Measurements from ENCODE around the gene RMDN2.
"Not testable (repeated sequence)": the region's sequence is repeated elsewhere in the genome, so short reads cannot be mapped to it uniquely, and the experiment has no call there.

The RMDN2 gene

DNA sequence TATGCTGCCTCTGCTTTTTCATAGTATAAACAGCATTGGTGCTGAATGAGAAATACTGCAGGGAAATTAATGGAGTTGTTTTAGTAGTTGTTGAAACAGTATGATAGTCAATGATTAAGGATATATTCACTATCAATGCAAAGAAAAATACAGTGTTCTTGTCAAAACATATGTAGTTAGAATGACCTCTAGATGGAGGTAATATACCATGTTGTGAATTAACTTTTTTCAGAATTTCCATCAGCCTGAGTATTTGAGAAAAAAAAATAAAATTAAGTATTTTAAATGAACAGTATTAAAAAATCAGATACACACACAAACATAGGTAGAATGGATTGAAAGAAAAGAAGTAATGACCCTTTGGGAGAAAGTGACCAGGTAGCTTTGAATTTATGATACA, 59.5 kb downstream of the RMDN2 start:
- no peaks in the 10 kb centered on the region for H3K4me1 ChIP-seq
- no peak overlapping the region for H3K4me3 ChIP-seq
- H4K20me1 ChIP-seq: no peaks in the 10 kb centered on the region
- H3K9me3 ChIP-seq: 0 out of 2 replicates have a peak, but pooled peaks cover 4% of the 10 kb centered on the region
- no peaks in the 10 kb centered on the region for H3K36me3 ChIP-seq
- no peaks in the 10 kb centered on the region for H3K27me3 ChIP-seq
- no peak overlapping the region for H3K9ac ChIP-seq
- H3K4me2 ChIP-seq: no peak overlapping the region
- no peak for TF ChIP-seq Cebpa-rat (IDR thresholded peaks at IDR 0.05)
- no peak overlapping the region for H3K27ac ChIP-seq

DNA sequence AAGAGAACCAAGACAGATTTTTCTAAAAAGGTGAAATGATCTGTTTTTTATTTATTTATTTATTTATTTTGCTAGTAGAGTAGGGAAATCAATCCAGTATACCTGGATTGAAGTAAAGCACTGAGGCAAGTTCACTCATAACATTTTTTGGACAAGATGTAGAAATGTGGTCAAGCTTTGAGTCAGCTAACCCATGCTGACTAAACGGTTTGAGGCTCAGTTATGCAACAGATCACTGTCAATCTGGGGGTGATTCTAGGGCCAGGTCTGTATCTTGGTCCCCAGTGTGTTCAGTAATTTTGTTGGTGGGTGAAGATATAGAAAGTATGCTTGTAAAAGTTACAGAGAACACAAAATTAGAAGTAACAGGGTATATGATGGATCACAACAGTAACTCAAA, 60.2 kb downstream of the RMDN2 start:
- H3K27ac ChIP-seq: no peak overlapping the region

DNA sequence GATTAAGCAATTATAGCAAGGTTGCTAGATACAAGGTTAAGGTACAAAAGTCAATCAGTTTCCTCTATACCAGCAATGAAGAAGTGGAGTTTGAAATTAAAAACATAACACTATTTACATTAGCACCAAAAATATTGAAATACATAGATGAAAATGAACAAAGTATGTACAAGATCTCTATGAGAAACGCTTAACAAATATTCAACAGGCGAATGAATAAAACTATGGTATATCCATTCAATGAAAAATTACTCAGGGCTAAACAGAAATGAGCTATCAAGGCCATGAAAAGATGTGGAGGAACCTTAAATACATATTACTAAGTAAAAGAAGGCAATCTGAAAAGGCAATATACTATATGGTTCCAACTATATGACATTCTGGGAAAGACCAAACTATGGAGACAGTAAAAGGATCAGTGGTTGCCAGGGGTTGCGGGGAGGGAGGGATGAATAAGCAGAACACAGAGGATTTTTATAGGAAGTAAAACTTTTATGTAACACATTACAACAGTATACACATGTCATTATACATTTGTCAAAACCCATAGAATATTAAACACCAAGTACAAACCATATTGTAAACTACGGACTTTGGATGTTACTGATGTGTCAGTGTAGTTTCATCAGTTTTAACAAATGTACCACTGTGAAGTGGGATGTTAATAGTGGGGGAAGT, 62.1 kb downstream of the RMDN2 start:
- Histone ChIP-seq H3K27me3 (no peaks in the 10 kb centered on the region), H3K4me2 (no peak overlapping the region), H3K9me3 (no peaks in the 10 kb centered on the region), H3K4me1 (no peaks in the 10 kb centered on the region), H3K36me3 (no peaks in the 10 kb centered on the region), H3K9ac (no peak overlapping the region), H4K20me1 (no peaks in the 10 kb centered on the region), H3K4me3 (no peak overlapping the region), H3K27ac (no peak overlapping the region)
- TF ChIP-seq Cebpa-rat (IDR thresholded peaks at IDR 0.05): no peak

More for the DNA sequence above, 60.2 kb downstream of the RMDN2 start:
- H4K20me1 ChIP-seq: no peaks in the 10 kb centered on the region
- no peaks in the 10 kb centered on the region for H3K36me3 ChIP-seq
- H3K4me2 ChIP-seq: no peak overlapping the region
- no peaks in the 10 kb centered on the region for H3K27me3 ChIP-seq
- H3K9ac ChIP-seq: no peak overlapping the region
- H3K4me1 ChIP-seq: no peaks in the 10 kb centered on the region
- 0 out of 2 replicates have a peak, but pooled peaks cover 4% of the 10 kb centered on the region for H3K9me3 ChIP-seq
- H3K4me3 ChIP-seq: no peak overlapping the region
- no peak for TF ChIP-seq Cebpa-rat (IDR thresholded peaks at IDR 0.05)

DNA sequence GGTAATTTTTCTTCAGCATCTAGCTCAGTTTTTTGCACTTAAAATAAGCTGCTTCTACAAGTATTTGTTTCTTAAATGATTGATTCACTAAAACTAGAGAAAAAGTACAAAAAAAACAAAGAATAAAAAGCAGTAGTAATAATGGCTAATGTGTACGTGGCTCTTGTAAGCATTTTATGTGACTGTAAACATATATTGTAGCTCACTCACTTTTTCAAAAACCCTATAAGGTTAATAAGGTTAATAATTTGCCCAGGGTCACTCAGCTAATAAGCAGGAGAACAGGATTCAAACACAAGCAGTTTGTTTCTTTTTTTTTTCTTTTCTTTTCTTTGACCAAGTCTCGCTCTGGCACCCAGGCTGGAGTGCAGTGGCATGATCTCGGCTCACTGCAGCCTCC, 67.5 kb downstream of the RMDN2 start:
- no peak for TF ChIP-seq Cebpa-rat (IDR thresholded peaks at IDR 0.05)
- Histone ChIP-seq H3K27ac (no peak overlapping the region), H3K4me2 (no peak overlapping the region)

DNA sequence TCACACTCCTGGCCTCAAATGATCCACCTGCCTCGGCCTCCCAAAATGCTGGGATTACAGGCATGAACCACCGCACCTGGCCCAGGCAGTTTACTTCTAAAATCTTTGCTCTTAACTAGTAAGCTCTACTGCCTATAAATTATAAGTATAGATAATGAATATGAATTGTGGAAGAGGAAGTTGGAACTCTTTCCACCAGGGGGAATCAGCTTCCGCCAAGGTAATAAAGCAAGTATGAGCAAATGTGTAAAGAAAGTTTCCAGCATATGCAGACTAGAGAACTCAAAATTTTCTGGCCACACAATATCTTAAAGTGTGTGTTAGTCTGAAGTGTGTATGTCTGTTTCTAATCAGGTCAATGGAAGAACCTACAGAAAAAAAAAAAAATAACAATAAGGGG, 68.1 kb downstream of the RMDN2 start:
- Histone ChIP-seq H3K4me3 (no peak overlapping the region), H3K36me3 (0 out of 2 replicates have a peak, but pooled peaks cover 6% of the 10 kb centered on the region), H3K27me3 (no peaks in the 10 kb centered on the region), H3K27ac (no peak overlapping the region), H3K4me2 (no peak overlapping the region), H3K4me1 (no peaks in the 10 kb centered on the region), H3K9ac (no peak overlapping the region), H3K9me3 (0 out of 2 replicates have a peak, but pooled peaks cover under 1% of the 10 kb centered on the region), H4K20me1 (no peaks in the 10 kb centered on the region)
- TF ChIP-seq Cebpa-rat (IDR thresholded peaks at IDR 0.05): no peak

More for the DNA sequence above, 67.5 kb downstream of the RMDN2 start:
- Histone ChIP-seq H3K27me3 (no peaks in the 10 kb centered on the region), H3K9me3 (no peaks in the 10 kb centered on the region), H3K36me3 (0 out of 2 replicates have a peak, but pooled peaks cover 4% of the 10 kb centered on the region), H3K4me3 (no peak overlapping the region), H3K9ac (no peak overlapping the region), H3K4me1 (no peaks in the 10 kb centered on the region), H4K20me1 (no peaks in the 10 kb centered on the region)

DNA sequence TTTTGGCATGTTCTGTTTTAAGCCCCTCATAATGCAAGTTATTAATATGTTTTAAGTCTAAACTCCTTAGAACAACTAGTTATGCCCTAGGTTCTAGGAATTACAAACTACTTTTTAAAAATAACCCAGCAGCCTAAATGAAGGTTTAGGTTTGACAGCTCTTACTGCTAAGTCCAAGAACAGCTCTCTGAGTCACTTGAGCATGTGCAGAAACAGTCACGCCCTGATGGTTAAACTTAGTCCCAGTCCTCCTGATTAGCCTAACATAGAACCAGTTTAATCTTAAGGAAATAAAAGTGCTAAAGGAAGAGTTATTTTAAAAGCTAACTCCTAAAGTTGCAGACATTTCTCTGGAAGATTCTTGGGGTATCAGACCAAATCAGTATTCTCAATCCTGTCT, 72.5 kb downstream of the RMDN2 start:
- no peak for TF ChIP-seq Cebpa-rat (IDR thresholded peaks at IDR 0.05)
- no peak overlapping the region for H3K27ac ChIP-seq
- H4K20me1 ChIP-seq: no peaks in the 10 kb centered on the region
- H3K4me2 ChIP-seq: no peak overlapping the region
- peaks cover 11% of the 10 kb centered on the region; the same call in 1 of the 2 replicates for H3K36me3 ChIP-seq
- H3K4me3 ChIP-seq: no peak overlapping the region
- H3K9me3 ChIP-seq: peaks cover 16% of the 10 kb centered on the region; the same call in 1 of the 2 replicates
- no peaks in the 10 kb centered on the region for H3K4me1 ChIP-seq
- no peaks in the 10 kb centered on the region for H3K27me3 ChIP-seq
- H3K9ac ChIP-seq: no peak overlapping the region

DNA sequence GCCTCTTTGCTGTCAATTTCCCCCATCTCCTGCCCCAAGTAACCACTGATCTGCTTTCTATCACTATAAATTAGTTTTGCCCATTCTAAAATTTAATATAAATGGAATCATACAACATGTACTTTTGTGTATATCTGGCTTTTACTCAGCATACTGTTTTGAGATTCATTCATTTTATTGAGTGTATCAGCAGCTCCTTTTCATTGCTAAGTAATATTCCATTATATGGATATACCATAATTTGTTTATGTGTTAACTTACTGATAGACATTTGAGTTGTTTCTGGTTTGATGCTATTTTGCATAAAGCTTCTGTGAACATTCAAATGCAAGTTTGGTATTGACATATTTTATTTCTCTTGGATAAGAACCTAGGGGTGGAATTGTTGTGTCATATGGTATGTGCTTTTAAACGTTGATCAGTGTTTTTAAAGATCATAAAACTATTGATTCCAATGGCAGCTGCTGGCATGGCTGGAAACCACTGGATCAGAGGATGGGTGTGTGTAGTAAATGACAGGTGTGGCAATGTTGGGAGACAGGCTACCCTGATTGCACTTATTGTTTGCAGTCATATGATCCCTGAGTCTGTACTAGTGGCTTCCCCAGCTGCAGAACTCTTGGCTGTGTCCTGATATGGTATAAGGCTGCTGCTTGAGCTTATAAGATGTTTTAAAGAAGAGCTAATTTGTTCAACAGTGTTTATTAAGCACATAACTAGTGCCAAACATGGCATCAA, 75.6 kb downstream of the RMDN2 start:
- no peak for TF ChIP-seq Cebpa-rat (IDR thresholded peaks at IDR 0.05)
- Histone ChIP-seq H3K4me2 (no peak overlapping the region), H4K20me1 (no peaks in the 10 kb centered on the region)

DNA sequence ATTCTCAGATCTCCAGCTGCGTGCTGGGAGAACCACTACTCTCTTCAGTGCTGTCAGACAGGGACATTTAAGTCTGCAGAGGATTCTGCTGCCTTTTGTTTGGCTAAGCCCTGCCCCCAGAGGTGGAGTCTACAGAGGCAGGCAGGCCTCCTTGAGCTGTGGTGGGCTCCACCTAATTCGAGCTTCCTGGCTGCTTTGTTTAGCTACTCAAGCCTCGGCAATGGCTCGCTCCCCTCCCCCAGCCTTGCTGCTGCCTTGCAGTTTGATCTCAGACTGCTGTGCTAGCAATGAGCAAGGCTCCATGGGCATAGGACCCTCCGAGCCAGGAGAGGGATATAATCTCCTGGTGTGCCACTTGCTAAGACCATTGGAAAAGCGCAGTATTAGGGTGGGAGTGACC, 85.1 kb downstream of the RMDN2 start:
- not testable (repeated sequence) for H3K27me3 ChIP-seq, H3K4me1 ChIP-seq, H4K20me1 ChIP-seq, H3K9ac ChIP-seq, H3K36me3 ChIP-seq, H3K4me3 ChIP-seq, H3K27ac ChIP-seq, H3K4me2 ChIP-seq
- peaks cover 12% of the 10 kb centered on the region; the same call in 1 of the 2 replicates for H3K9me3 ChIP-seq

More for the DNA sequence above, 75.6 kb downstream of the RMDN2 start:
- Histone ChIP-seq H3K36me3 (peaks cover 11% of the 10 kb centered on the region; the same call in 1 of the 2 replicates), H3K27me3 (no peaks in the 10 kb centered on the region), H3K27ac (no peak overlapping the region), H3K4me3 (no peak overlapping the region), H3K9me3 (peaks cover 16% of the 10 kb centered on the region; the same call in 1 of the 2 replicates), H3K4me1 (no peaks in the 10 kb centered on the region), H3K9ac (no peak overlapping the region)

DNA sequence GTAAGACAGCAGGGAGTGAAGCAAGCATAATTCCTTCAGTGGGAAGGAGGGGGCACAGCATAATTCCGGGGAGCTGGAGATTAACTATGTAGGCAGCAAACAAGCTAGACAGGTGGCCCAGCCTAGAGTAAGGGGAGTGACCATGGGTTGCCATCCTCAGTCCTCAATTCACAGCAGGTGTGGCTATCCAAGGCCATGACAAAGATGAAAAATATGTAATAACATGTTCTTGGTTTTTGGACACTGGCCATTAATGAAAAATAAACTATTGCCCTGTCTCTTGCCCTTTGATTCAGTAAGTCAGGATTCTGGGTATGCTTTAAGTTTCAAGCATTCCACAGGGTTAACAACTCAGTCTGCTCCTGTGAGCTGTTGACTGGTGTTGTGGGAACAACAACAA, 85.9 kb downstream of the RMDN2 start:
- Histone ChIP-seq H3K4me3 (no peak overlapping the region), H3K36me3 (0 out of 2 replicates have a peak, but pooled peaks cover 4% of the 10 kb centered on the region), H3K27me3 (no peaks in the 10 kb centered on the region), H3K4me1 (no peaks in the 10 kb centered on the region), H3K4me2 (no peak overlapping the region), H3K9ac (no peak overlapping the region), H3K9me3 (peaks cover 12% of the 10 kb centered on the region; the same call in 1 of the 2 replicates), H3K27ac (no peak overlapping the region), H4K20me1 (no peaks in the 10 kb centered on the region)
- no peak for TF ChIP-seq Cebpa-rat (IDR thresholded peaks at IDR 0.05)

DNA sequence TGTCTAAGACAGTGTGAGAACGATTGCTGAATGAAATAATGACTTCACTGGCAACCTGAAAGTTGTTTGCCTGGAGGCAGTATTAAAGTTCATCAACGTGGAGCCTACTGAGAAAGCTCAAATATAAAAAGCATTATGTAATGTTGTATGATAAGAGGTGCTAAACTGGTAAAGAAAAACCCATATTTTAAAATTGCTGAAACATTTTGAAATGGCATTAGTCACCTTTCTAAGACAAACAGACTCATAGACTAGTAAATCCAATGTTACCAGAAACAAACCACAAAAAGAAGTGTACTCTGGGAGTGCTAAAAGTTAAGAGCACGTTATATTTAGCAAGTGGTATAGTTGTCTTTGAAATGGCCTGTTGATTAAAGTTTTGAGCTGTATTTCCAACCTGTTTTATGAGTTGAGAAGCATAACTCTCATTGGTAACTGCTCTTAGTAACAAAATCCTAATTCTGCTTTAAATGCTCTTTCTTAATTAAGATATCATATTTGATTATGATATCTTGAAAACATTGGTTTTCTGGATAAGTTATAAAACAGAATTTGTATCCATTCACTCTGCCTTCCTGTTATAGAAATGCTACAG, 88.2 kb downstream of the RMDN2 start:
- no peak for TF ChIP-seq Cebpa-rat (IDR thresholded peaks at IDR 0.05)
- H3K4me3 ChIP-seq: no peak overlapping the region
- H3K27me3 ChIP-seq: no peaks in the 10 kb centered on the region
- H3K4me1 ChIP-seq: no peaks in the 10 kb centered on the region
- 0 out of 2 replicates have a peak, but pooled peaks cover 4% of the 10 kb centered on the region for H3K36me3 ChIP-seq
- H3K9me3 ChIP-seq: peaks cover 12% of the 10 kb centered on the region; the same call in 1 of the 2 replicates
- H4K20me1 ChIP-seq: no peaks in the 10 kb centered on the region
- no peak overlapping the region for H3K4me2 ChIP-seq
- no peak overlapping the region for H3K27ac ChIP-seq
- no peak overlapping the region for H3K9ac ChIP-seq

Measured in BLaER1 (cell line).